Right lobe of liver (tissue), 4 donors: Measurements from ENCODE around the gene APBA2.

ENCODE experiments used
- CTCF ChIP-seq, 4 donors: fragments of 200-600 bp in 3 of 4; fragments of 450-650 bp in 1 of 4; IDR thresholded peaks; one replicate each; pipeline versions ENCODE4 v1.5.1 to v1.8.0; 2016 to 2022; ENCODE audit warnings: antibody characterized with exemption in 4 of 4, mild to moderate bottlenecking in 2 of 4
- POLR2A ChIP-seq: fragments of 450-650 bp; IDR thresholded peaks from one replicate; pipeline ENCODE4 v1.6.1; 2017; ENCODE audit warnings: antibody characterized with exemption, mild to moderate bottlenecking
- donor health status: DM: no; HTN: no; CAD: no.
- donor health status: DM: no; HTN: no; CAD: no.
- donor health status: DM: no; HTN: yes; CAD: no.

- no peak for TF ChIP-seq CTCF (IDR thresholded peaks at IDR 0.05)
- no peak for TF ChIP-seq POLR2A
Measured at GRCh38 chr15:28912422-28912821, 26.6 kb downstream of the APBA2 start.
